HCT116 (cell line): Measurements from ENCODE around the gene SMYD3. TPM values are rescaled to one million over a fixed set of nuclear protein-coding genes. Genes with fewer than 3 reads are reported as not detected.

Source experiments
- ATAC-seq: fragments of 200-7000 bp; cut with Tn5 transposase; 2 replicates; pipeline ENCODE4 v1.9.1; 2020; ENCODE audit warnings: mild to moderate bottlenecking, moderate library complexity
- BruUV-seq: library from RNA; stranded (reverse); fragments of 400-500 nt; replicated peaks from 2 replicates; lab custom pipeline; 2021; lab: Mats Ljungman, UMichigan
- CTCF ChIA-PET: fragments of 300-600 bp; sonication (Branson Sonifier 250); formaldehyde crosslinking; loops from one replicate; lab custom pipeline; 2021; ENCODE audit warnings: antibody characterized with exemption; lab: Charles Lee
- POLR2A ChIA-PET: fragments of 300-600, 350-600 bp; sonication (Branson Sonifier 250); formaldehyde crosslinking; loops from one replicate; lab custom pipeline; 2021; ENCODE audit warnings: antibody characterized with exemption; lab: Charles Lee
- RAD21 ChIA-PET, 2 experiments: fragments of 300-600 bp; sonication (Branson Sonifier 250); formaldehyde crosslinking; loops; one replicate each; lab custom pipeline; 2023; ENCODE audit warnings: low total read pairs in 2 of 2; ENCODE audit not compliant: uncharacterized antibody in 2 of 2, unreplicated experiment in 2 of 2, low non-redundant PET in 1 of 2; lab: Charles Lee
- DNase-seq: peaks from one replicate; pipeline ENCODE4 v3.0.0-alpha.2; 2010; ENCODE audit warnings: low read depth, low spot score
- H2AFZ ChIP-seq: fragments of 200-600 bp; shearing (Covaris generic), sonication (generic); 2 replicates; pipeline ENCODE4 v1.6.1; 2017; ENCODE audit warnings: low read depth, mixed run types, mixed read lengths, antibody characterized with exemption, low read length; ENCODE audit not compliant: poor library complexity, severe bottlenecking
- H3K27ac ChIP-seq: 2 replicates; pipeline ENCODE4 v1.5.1; 2012; ENCODE audit warnings: low read depth, low read length
- H3K27me3 ChIP-seq: fragments of 200-600 bp; sonication (generic); 2 replicates; pipeline ENCODE4 v1.6.1; 2016; ENCODE audit warnings: mixed run types, low read length, mixed read lengths; ENCODE audit not compliant: insufficient read depth
- H3K36me3 ChIP-seq, 2 experiments: fragments of 200-500 bp in 1 of 2; fragments of 200-600 bp in 1 of 2; sonication (Bioruptor generic) in 1 of 2; sonication (generic) in 1 of 2; 2 replicates each; pipeline versions ENCODE4 v1.5.1 to v1.6.1; 2014 to 2016; ENCODE audit warnings: low read length in 2 of 2, inconsistent platforms in 1 of 2, mixed read lengths in 1 of 2, mixed run types in 1 of 2; ENCODE audit not compliant: insufficient read depth in 2 of 2, control insufficient read depth in 1 of 2
- H3K4me1 ChIP-seq, 2 experiments: fragments of 200-600 bp in 1 of 2; sonication (generic) in 1 of 2; 2 replicates each; pipeline versions ENCODE4 v1.5.1 to v1.6.1; 2012 to 2017; ENCODE audit warnings: low read length in 2 of 2, inconsistent platforms in 1 of 2, mild to moderate bottlenecking in 1 of 2, mixed read lengths in 1 of 2, mixed run types in 1 of 2, moderate library complexity in 1 of 2; ENCODE audit not compliant: insufficient read depth in 2 of 2, control insufficient read depth in 1 of 2
- H3K4me2 ChIP-seq: fragments of 200-600 bp; sonication (generic); 2 replicates; pipeline ENCODE4 v1.6.1; 2017; ENCODE audit warnings: mixed run types, low read length, mixed read lengths
- H3K4me3 ChIP-seq, 2 experiments: fragments of 200-600 bp in 1 of 2; sonication (generic) in 1 of 2; replicated peaks in 1 of 2; 2 replicates each; pipeline ENCODE4 v1.5.1; 2011 to 2016; ENCODE audit warnings: low read length in 2 of 2, control low read depth in 1 of 2, low read depth in 1 of 2, mild to moderate bottlenecking in 1 of 2, mixed read lengths in 1 of 2, mixed run types in 1 of 2
- H3K79me2 ChIP-seq: fragments of 200-600 bp; sonication (generic); 2 replicates; pipeline ENCODE4 v1.6.1; 2017; ENCODE audit warnings: mild to moderate bottlenecking, mixed run types, low read length, moderate library complexity, mixed read lengths; ENCODE audit not compliant: insufficient read depth
- H3K9ac ChIP-seq: fragments of 200-600 bp; sonication (generic); 2 replicates; pipeline ENCODE4 v1.6.1; 2016; ENCODE audit warnings: low read length, mixed read lengths
- H3K9me2 ChIP-seq: fragments of 200-600 bp; sonication (generic), shearing (Covaris generic); 2 replicates; pipeline ENCODE4 v1.6.1; 2017; ENCODE audit warnings: mixed run types, mild to moderate bottlenecking, moderate library complexity; ENCODE audit not compliant: insufficient read depth
- H3K9me3 ChIP-seq, 2 experiments: fragments of 200-500 bp in 1 of 2; fragments of 200-600 bp in 1 of 2; sonication (Bioruptor generic) in 1 of 2; sonication (generic) in 1 of 2; 2 replicates each; pipeline ENCODE4 v1.6.1; 2014 to 2017; ENCODE audit warnings: low read length in 2 of 2, mixed read lengths in 2 of 2, inconsistent platforms in 1 of 2, low read depth in 1 of 2, mild to moderate bottlenecking in 1 of 2, mixed run types in 1 of 2, moderate library complexity in 1 of 2; ENCODE audit not compliant: control insufficient read depth in 1 of 2, insufficient read depth in 1 of 2
- H4K20me1 ChIP-seq: fragments of 200-600 bp; sonication (generic), shearing (Covaris generic); 2 replicates; pipeline ENCODE4 v1.6.1; 2017; ENCODE audit warnings: mixed run types, mild to moderate bottlenecking, moderate library complexity; ENCODE audit not compliant: insufficient read depth
- CBX3 ChIP-seq: IDR thresholded peaks from 2 replicates; pipeline ENCODE4 v1.6.1; 2012; ENCODE audit warnings: low read depth
- EGR1 ChIP-seq: IDR thresholded peaks from 2 replicates; pipeline ENCODE4 v1.6.1; 2012; ENCODE audit warnings: low read depth
- POLR2AphosphoS5 ChIP-seq: IDR thresholded peaks from 2 replicates; pipeline ENCODE4 v1.6.1; 2011; ENCODE audit warnings: mild to moderate bottlenecking, low read depth, low read length, moderate library complexity
- REST ChIP-seq: IDR thresholded peaks from 2 replicates; pipeline ENCODE4 v1.6.1; 2012; ENCODE audit warnings: low read depth
- SP1 ChIP-seq: IDR thresholded peaks from 2 replicates; pipeline ENCODE4 v1.6.1; 2012; ENCODE audit warnings: low read depth
- YY1 ChIP-seq: IDR thresholded peaks from 2 replicates; pipeline ENCODE4 v1.6.1; 2011; ENCODE audit warnings: low read length, low read depth, moderate library complexity, mild to moderate bottlenecking; ENCODE audit not compliant: insufficient replicate concordance; ENCODE audit errors: extremely low read depth
- intact Hi-C: fragments of 100-400 bp; cut with micrococcal nuclease; formaldehyde crosslinking; loops from 2 replicates; pipeline ENCODE4 v1.10.0; 2022
- total RNA-seq: library from RNA; stranded (reverse); gene quantifications from one replicate; pipeline ENCODE4 v1.2.1, GENCODE V29; 2021; ENCODE audit not compliant: unreplicated experiment
- TF ChIP-seq, protein P1 (sequence below): IDR thresholded peaks from 2 replicates; pipeline ENCODE4 v1.6.1; 2012
- TF ChIP-seq, protein P2 (sequence below), 3 experiments: fragments of 200-600 bp in 1 of 3; sonication (generic) in 1 of 3; IDR thresholded peaks in 2 of 3; conservative IDR thresholded peaks in 1 of 3; 2 replicates each; pipeline ENCODE4 v1.5.1; 2012 to 2017; ENCODE audit warnings: low read depth in 2 of 3, low read length in 2 of 3, antibody characterized with exemption in 1 of 3, borderline replicate concordance in 1 of 3, control low read depth in 1 of 3, mild to moderate bottlenecking in 1 of 3, mixed read lengths in 1 of 3, mixed run types in 1 of 3, moderate library complexity in 1 of 3; ENCODE audit not compliant: insufficient read depth in 1 of 3

SMYD3 gene
- total RNA-seq, 1 experiment from 2014 or later = 33.6 TPM

- Histone ChIP-seq H3K9me3 (no peaks in the 10 kb centered on the region), H4K20me1 (no peaks in the 10 kb centered on the region)
- TF ChIP-seq POLR2AphosphoS5 = no peak
- TF ChIP-seq CBX3 = no peak
- no peak for TF ChIP-seq REST
- TF ChIP-seq, protein P1, sequence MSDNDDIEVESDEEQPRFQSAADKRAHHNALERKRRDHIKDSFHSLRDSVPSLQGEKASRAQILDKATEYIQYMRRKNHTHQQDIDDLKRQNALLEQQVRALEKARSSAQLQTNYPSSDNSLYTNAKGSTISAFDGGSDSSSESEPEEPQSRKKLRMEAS = no peak
- TF ChIP-seq, all 23 proteins: peak for 0
- ATAC-seq (no peak), DNase-seq (no peak)
- Histone ChIP-seq H3K79me2 (no peaks in the 10 kb centered on the region), H3K4me1 (no peaks in the 10 kb centered on the region), H3K36me3 (no peaks in the 10 kb centered on the region), H3K4me3 (no peak overlapping the region), H3K27me3 (no peaks in the 10 kb centered on the region), H3K9me2 (no peaks in the 10 kb centered on the region), H3K4me2 (no peak overlapping the region), H2AFZ (no peak overlapping the region), H3K27ac (no peak overlapping the region), H3K9ac (no peak overlapping the region)
- POLR2A ChIA-PET = no interaction called here
- BruUV-seq = no TSS peak
- intact Hi-C loops = no loop called here
- RAD21 ChIA-PET = no interaction called here
- CTCF ChIA-PET = no interaction called here
Observed at GRCh38 chr1:246131095-246131494, 376.0 kb downstream of the SMYD3 start.

- Histone ChIP-seq H3K9me2 (no peaks in the 10 kb centered on the region), H3K4me2 (no peak overlapping the region), H2AFZ (no peak overlapping the region), H3K79me2 (no peaks in the 10 kb centered on the region), H3K9ac (no peak overlapping the region), H3K36me3 (no peaks in the 10 kb centered on the region), H3K27ac (no peak overlapping the region), H3K27me3 (no peaks in the 10 kb centered on the region), H3K4me3 (no peak overlapping the region), H3K9me3 (no peaks in the 10 kb centered on the region), H3K4me1 (no peaks in the 10 kb centered on the region), H4K20me1 (no peaks in the 10 kb centered on the region)
- TF ChIP-seq, protein P1 = no peak
- TF ChIP-seq SP1 (no peak), EGR1 (no peak), YY1 (no peak)
- TF ChIP-seq, protein P2, sequence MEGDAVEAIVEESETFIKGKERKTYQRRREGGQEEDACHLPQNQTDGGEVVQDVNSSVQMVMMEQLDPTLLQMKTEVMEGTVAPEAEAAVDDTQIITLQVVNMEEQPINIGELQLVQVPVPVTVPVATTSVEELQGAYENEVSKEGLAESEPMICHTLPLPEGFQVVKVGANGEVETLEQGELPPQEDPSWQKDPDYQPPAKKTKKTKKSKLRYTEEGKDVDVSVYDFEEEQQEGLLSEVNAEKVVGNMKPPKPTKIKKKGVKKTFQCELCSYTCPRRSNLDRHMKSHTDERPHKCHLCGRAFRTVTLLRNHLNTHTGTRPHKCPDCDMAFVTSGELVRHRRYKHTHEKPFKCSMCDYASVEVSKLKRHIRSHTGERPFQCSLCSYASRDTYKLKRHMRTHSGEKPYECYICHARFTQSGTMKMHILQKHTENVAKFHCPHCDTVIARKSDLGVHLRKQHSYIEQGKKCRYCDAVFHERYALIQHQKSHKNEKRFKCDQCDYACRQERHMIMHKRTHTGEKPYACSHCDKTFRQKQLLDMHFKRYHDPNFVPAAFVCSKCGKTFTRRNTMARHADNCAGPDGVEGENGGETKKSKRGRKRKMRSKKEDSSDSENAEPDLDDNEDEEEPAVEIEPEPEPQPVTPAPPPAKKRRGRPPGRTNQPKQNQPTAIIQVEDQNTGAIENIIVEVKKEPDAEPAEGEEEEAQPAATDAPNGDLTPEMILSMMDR (IDR thresholded peaks at IDR 0.05 in 2 of 3, conservative IDR thresholded peaks at IDR 0.05 in 1 of 3; ENCODE audit: borderline replicate concordance in 1 of 3, insufficient read depth in 1 of 3, low read depth in 2 of 3, low read length in 2 of 3) = no peak
- no peak for ATAC-seq
- CTCF ChIA-PET = no interaction called here
- RAD21 ChIA-PET = no interaction called here
- POLR2A ChIA-PET = no interaction called here
- intact Hi-C loops = no loop called here
- no TSS peak for BruUV-seq
- no peak for DNase-seq
Observed at GRCh38 chr1:246128494-246129069, 378.5 kb downstream of the SMYD3 start.
